ENCODE measurements around the gene ENPP6.

The ENPP6 gene

DNA sequence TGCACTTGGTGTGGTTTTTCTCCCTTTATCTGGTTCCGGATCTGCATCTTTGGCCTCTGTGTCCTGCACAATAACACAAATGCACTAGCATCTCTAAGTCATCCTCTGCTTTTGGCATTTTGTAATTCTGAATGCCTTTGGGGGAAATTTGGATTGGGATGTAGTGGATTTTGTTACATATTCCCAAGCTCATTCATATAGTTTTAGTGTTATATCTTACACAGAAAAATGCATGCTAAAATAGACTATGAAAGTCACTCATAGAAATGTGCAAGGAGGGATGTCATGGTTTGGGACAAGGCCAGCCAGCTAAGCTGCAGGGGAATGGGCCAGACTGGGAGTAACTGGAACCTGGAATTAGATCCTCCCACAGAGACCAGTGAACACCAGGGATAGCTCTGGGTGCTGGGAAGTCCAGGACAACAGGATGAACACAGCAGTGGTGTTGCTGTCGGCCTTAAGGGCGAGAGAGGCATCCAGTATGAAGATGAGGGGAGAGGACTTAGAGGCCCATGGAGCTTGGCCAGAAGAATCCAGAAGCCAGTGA, 20.1 kb downstream of the ENPP6 start:
- TF ChIP-seq, protein P1, sequence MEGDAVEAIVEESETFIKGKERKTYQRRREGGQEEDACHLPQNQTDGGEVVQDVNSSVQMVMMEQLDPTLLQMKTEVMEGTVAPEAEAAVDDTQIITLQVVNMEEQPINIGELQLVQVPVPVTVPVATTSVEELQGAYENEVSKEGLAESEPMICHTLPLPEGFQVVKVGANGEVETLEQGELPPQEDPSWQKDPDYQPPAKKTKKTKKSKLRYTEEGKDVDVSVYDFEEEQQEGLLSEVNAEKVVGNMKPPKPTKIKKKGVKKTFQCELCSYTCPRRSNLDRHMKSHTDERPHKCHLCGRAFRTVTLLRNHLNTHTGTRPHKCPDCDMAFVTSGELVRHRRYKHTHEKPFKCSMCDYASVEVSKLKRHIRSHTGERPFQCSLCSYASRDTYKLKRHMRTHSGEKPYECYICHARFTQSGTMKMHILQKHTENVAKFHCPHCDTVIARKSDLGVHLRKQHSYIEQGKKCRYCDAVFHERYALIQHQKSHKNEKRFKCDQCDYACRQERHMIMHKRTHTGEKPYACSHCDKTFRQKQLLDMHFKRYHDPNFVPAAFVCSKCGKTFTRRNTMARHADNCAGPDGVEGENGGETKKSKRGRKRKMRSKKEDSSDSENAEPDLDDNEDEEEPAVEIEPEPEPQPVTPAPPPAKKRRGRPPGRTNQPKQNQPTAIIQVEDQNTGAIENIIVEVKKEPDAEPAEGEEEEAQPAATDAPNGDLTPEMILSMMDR (IDR thresholded peaks at IDR 0.05; ENCODE audit: low read depth, low read length) = no peak

DNA sequence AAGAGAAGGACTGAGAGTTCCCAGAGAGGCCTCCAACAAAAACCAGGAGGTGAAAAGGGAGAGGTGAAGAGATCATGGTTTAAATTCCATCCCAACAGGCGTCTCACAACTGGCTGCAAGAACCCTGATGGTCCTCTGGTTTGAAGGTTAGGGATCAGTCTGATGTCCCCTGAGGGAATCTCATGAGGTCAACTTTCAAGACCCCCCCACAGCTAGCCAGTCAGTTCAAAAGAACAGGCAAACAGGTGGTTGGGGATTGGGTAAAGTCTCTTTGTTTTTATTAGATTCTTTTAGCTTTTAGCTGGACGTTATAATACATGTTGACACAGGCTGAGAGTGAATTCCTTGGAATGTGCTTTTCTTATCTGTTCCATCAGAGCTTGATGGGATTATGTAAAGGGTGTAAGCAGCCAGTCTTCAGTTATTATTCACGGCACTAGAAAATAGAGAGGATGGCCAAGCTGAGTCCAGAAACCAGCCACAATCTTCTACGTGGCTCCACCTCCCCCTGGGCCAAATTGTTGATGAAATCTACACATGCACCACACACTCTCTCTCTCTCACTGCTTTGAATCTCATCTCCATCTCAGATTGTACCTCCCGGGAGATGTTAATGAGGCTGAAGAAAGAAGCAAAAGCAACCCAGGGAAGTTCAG, 20.8 kb downstream of the ENPP6 start:
- H3K4me3 ChIP-seq (ENCODE audit: low read depth, low read length) = no peak overlapping the region
- TF ChIP-seq, protein P1 (IDR thresholded peaks at IDR 0.05; ENCODE audit: low read depth, low read length) = no peak

More for the DNA sequence above, 20.1 kb downstream of the ENPP6 start:
- no peak overlapping the region for H3K4me3 ChIP-seq (ENCODE audit: low read depth, low read length)

DNA sequence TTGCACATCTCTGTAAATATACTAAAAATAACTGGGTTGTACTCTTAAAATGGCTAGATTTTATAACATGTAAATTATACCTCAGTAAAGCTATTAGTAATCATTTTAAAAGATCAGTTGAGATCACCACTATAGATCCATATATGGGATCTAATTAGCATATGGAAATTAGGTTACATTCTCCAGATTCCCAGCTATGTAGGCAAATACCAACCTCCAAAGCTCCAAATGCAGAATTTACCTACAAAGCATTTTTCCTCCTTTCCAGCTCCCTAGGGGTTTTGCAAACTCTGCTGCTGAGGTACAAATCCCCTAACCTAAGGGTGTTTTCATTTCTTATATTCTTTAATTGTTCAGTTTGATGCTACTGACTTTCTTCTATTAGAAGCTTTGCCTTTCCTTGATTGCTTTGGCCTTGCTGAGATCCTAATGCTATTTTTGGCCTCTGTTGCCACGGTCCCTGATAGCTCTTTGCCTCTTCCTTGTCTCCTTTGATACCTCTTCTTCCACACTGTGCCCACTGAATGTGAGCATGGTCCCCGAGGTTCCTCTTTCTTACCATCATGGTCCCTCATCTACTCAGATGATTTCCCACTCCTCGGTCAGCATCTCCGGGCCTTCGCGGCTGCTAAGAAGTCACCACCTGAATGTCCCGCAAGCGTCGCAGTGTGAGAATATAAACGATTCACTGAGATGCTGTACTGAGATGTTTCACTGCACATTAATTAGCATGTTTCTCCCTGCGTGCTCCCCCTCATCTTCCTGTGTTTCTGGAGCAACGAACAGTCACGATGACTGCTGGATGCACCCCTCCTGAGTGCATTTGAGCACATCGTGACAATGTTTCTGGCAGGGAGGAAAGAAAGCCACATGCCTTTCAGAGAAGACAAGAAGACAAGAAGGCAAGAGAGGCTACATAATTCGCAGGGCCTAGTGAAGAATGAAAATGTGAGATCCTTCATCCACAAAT, 23.8 kb downstream of the ENPP6 start:
- no peak overlapping the region for H3K4me3 ChIP-seq (ENCODE audit: low read depth, low read length)
- TF ChIP-seq, protein P1 (IDR thresholded peaks at IDR 0.05; ENCODE audit: low read depth, low read length) = no peak

DNA sequence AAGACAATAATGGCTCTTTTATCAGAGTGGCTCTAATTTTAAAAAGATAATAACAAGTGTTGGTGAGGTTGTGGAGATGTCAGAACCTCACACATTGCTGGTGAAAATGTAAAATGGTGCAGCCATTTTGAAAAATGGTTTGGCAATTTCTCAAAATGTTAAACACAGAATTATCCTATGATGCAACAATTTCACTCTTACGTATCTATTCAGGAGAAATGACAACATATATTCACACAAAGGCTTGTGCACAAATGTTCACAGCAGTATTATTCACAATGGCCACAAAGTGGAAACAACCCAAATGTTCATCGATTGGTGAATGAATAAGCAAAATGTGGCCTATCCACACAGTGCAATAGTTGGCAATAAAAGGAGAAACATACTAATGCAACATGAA, 24.7 kb downstream of the ENPP6 start:
- H3K4me3 ChIP-seq (ENCODE audit: low read depth, low read length) = no peak overlapping the region
- TF ChIP-seq, protein P1 (IDR thresholded peaks at IDR 0.05; ENCODE audit: low read depth, low read length) = no peak

DNA sequence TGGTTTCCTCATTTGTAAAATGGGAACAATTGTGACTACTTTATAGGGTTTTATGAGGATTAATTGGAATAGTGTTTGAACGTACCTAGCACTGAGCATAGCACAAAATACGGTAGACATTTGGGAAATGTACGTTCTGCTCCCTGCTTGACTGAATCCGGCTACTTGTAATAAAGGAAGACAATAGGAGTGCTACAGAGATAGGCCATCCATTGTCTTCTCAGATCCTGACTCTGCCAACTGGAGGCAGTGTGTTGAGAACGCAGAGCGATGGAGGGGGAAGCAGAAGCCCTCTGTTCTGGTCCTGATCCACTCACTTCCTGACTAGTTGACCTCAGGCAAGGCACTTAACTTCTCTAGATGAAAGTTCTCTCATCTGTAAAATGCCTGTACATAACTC, 26.4 kb downstream of the ENPP6 start:
- no peak overlapping the region for H3K4me3 ChIP-seq (ENCODE audit: low read depth, low read length)
- TF ChIP-seq, protein P1 (IDR thresholded peaks at IDR 0.05; ENCODE audit: low read depth, low read length) = no peak

DNA sequence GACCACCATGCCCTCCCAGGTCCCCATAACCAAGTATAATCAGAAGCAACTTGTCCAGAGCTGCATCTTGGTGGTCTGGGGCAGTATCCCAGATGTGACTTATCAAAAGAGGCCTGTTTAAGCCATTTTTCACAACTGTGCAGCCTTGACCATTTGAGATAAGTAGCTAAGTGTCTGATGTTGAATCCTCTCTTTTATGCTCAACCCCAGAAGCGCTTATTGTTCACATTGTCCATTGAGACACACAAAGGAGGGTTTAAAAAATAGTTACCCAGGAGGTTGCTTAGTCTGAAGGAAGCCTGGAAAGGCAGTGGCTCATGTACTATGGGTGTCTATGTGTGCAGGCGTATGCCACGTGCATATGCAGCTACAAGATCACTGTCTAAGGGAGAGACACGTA, 27.0 kb downstream of the ENPP6 start:
- no peak overlapping the region for H3K4me3 ChIP-seq (ENCODE audit: low read depth, low read length)
- TF ChIP-seq, protein P1 (IDR thresholded peaks at IDR 0.05; ENCODE audit: low read depth, low read length) = no peak
